ENCODE data around the gene TCF25.

TCF25 gene

GRCh38 chr16:89855301-89855945, 18.0 kb upstream of the TCF25 start:
- no peak overlapping the region for H3K4me3 Mint-ChIP-seq
- no peak for TF ChIP-seq CTCF (IDR thresholded peaks at IDR 0.05)
- H3K9me3 Mint-ChIP-seq, result no peaks in the 10 kb centered on the region

GRCh38 chr16:89855986-89856385, 17.4 kb upstream of the TCF25 start:
- Mint-ChIP-seq H3K36me3 (ENCODE audit: low read depth) (peaks cover 3% of the 10 kb centered on the region), H3K4me3 (no peak overlapping the region), H3K9me3 (no peaks in the 10 kb centered on the region), H3K27ac (no peak overlapping the region), H3K27me3 (ENCODE audit: low read depth, poor library complexity) (no peaks in the 10 kb centered on the region), H3K4me1 (peaks cover 32% of the 10 kb centered on the region)
- DNase-seq, result no peak
- no peak for TF ChIP-seq CTCF (IDR thresholded peaks at IDR 0.05)

More at GRCh38 chr16:89855301-89855945, 18.0 kb upstream of the TCF25 start:
- Mint-ChIP-seq H3K36me3 (ENCODE audit: low read depth) (peaks cover 5% of the 10 kb centered on the region), H3K27me3 (ENCODE audit: low read depth, poor library complexity) (no peaks in the 10 kb centered on the region), H3K27ac (no peak overlapping the region), H3K4me1 (peaks cover 34% of the 10 kb centered on the region)
- DNase-seq, result no peak

- TF ChIP-seq CTCF (IDR thresholded peaks at IDR 0.05), result no peak
- no peak overlapping the region for H3K27ac Mint-ChIP-seq
- no peak overlapping the region for H3K4me3 Mint-ChIP-seq
- H3K4me1 Mint-ChIP-seq, result peaks cover 39% of the 10 kb centered on the region
- H3K9me3 Mint-ChIP-seq, result no peaks in the 10 kb centered on the region
- H3K36me3 Mint-ChIP-seq (ENCODE audit: low read depth), result peaks cover 5% of the 10 kb centered on the region
- H3K27me3 Mint-ChIP-seq (ENCODE audit: low read depth, poor library complexity), result no peaks in the 10 kb centered on the region
- no peak for DNase-seq
These were observed 14.3 kb upstream of the TCF25 start for GRCh38 chr16:89858973-89859614.

- DNase-seq, result peak; percentile 36
- Mint-ChIP-seq H3K36me3 (ENCODE audit: low read depth) (peaks cover 8% of the 10 kb centered on the region), H3K9me3 (no peaks in the 10 kb centered on the region), H3K4me3 (no peak overlapping the region), H3K27ac (no peak overlapping the region), H3K27me3 (ENCODE audit: low read depth, poor library complexity) (peaks cover 3% of the 10 kb centered on the region), H3K4me1 (peaks cover 44% of the 10 kb centered on the region)
- no peak for TF ChIP-seq CTCF (IDR thresholded peaks at IDR 0.05)
These were observed 13.8 kb upstream of the TCF25 start for GRCh38 chr16:89859615-89860007.

- Mint-ChIP-seq H3K4me3 (no peak overlapping the region), H3K27me3 (ENCODE audit: low read depth, poor library complexity) (peaks cover 3% of the 10 kb centered on the region), H3K4me1 (peaks cover 46% of the 10 kb centered on the region), H3K9me3 (peaks cover 5% of the 10 kb centered on the region), H3K36me3 (ENCODE audit: low read depth) (peaks cover 15% of the 10 kb centered on the region), H3K27ac (peak overlapping the region; percentile 38)
- peak; percentile 96 for TF ChIP-seq CTCF (IDR thresholded peaks at IDR 0.05)
- DNase-seq, result peak; percentile 80
These were observed 12.6 kb upstream of the TCF25 start for GRCh38 chr16:89860747-89861304.

Measured in nephron progenitor cell (in vitro differentiated cells).